Activated CD8-positive, alpha-beta memory T cell treated with anti-CD3 and anti-CD28 coated beads, Interleukin-2, amount 10 ng/mL, durations not matched to agents 7 days and 5 days (primary cell): ENCODE data around the gene WDFY2. TPM values are rescaled to one million over a fixed set of nuclear protein-coding genes. Genes with fewer than 3 reads are reported as not detected.
"Not testable (repeated sequence)": the region's sequence is repeated elsewhere in the genome, so short reads cannot be mapped to it uniquely, and the experiment has no call there.

Experiments used
- ATAC-seq: fragments of 150-1000 bp; cut with Tn5 transposase; one replicate; pipeline ENCODE4 v1.10.0; 2021; ENCODE audit warnings: moderate library complexity
- CTCF ChIA-PET: fragments of 350-600 bp; sonication (Branson Sonifier 250); formaldehyde crosslinking; loops from one replicate; lab custom pipeline; 2021; ENCODE audit warnings: antibody characterized with exemption; lab: Charles Lee
- DNase-seq: peaks from one replicate; pipeline ENCODE4 v3.0.0-alpha.2; 2020
- H3K27ac Mint-ChIP-seq: one replicate; pipeline ENCODE4 v1.8.0; 2021; ENCODE audit warnings: mild to moderate bottlenecking, mixed read lengths
- H3K27me3 Mint-ChIP-seq: one replicate; pipeline ENCODE4 v1.8.0; 2021; ENCODE audit warnings: mixed read lengths
- H3K36me3 Mint-ChIP-seq: one replicate; pipeline ENCODE4 v1.8.0; 2021; ENCODE audit warnings: mild to moderate bottlenecking, mixed read lengths
- H3K4me1 Mint-ChIP-seq: one replicate; pipeline ENCODE4 v1.8.0; 2021; ENCODE audit warnings: mixed read lengths
- H3K4me3 Mint-ChIP-seq: one replicate; pipeline ENCODE4 v1.8.0; 2021; ENCODE audit warnings: mild to moderate bottlenecking, moderate library complexity, mixed read lengths
- H3K9me3 Mint-ChIP-seq: one replicate; pipeline ENCODE4 v1.8.0; 2022; ENCODE audit warnings: low read depth, mixed read lengths
- total RNA-seq, 2 experiments: library from RNA; stranded (reverse); gene quantifications; one replicate each; pipeline ENCODE4 v1.2.3, GENCODE V29; 2021

Gene WDFY2
- 10 to 100 TPM in 1 of 2 experiments, 1 to 10 TPM in 1; 9.1 to 11.9 TPM for total RNA-seq

- peaks cover 3% of the 10 kb centered on the region for H3K36me3 Mint-ChIP-seq
- peak; percentile 100 for DNase-seq
These were observed at the start of gene WDFY2 for GRCh38 chr13:51583875-51584730. WDFY2 (plus strand) TSS chr13:51584462; CDS start chr13:51584688, 226 bp downstream.

DNA sequence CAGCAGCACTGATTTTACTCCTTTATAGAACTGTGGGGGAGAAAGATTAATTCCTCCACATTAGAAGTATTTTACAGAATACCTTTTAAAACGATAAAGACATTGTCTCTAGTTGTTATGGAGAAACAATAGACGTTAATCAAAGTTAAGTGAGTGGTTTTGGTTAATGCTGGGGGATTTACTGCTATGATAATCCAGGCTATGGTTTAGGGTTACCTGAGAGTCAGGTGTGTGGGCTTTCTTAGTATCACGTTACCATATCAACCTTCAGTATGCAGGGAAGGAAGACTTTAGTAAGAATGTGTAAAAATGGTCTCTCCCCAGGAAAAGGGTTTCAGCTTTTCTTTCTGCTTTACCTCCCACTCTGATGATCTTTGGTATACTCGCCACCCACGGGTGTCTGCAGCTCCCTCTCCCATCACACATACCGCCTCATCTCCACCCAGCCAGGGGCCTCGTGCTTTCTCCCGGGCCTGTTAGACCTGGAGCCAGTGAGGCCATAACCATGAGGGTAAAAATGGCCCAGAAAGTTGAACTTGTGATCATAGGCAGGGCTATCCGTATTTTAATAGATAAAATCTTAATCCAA is 45.6 kb upstream of the WDFY2 start:
- Mint-ChIP-seq H3K9me3 (no peaks in the 10 kb centered on the region), H3K4me1 (peaks cover 16% of the 10 kb centered on the region), H3K4me3 (no peak overlapping the region), H3K36me3 (no peaks in the 10 kb centered on the region), H3K27ac (no peak overlapping the region), H3K27me3 (peaks cover 13% of the 10 kb centered on the region)
- ATAC-seq (no peak), DNase-seq (no peak)
- CTCF ChIA-PET, result no interaction called here

More at GRCh38 chr13:51583875-51584730, at the start of gene WDFY2:
- CTCF ChIA-PET, result interaction anchor here (0.9 to 1.1 kb wide), 2 partner anchors 149 to 214 kb away, joined by 3 read pairs; no protein-coding TSS in a partner anchor
- Mint-ChIP-seq H3K4me1 (peaks cover 18% of the 10 kb centered on the region), H3K27me3 (no peaks in the 10 kb centered on the region), H3K4me3 (peak within 1 kb of the TSS; percentile 90), H3K27ac (peak within 1 kb of the TSS; percentile 95), H3K9me3 (no peaks in the 10 kb centered on the region)
- peak; percentile 88 for ATAC-seq

GRCh38 chr13:51539887-51540286 is 44.4 kb upstream of the WDFY2 start:
- Mint-ChIP-seq H3K36me3 (no peaks in the 10 kb centered on the region), H3K9me3 (no peaks in the 10 kb centered on the region), H3K27me3 (peaks cover 13% of the 10 kb centered on the region), H3K4me3 (no peak overlapping the region), H3K4me1 (peaks cover 6% of the 10 kb centered on the region), H3K27ac (no peak overlapping the region)
- ATAC-seq (no peak), DNase-seq (no peak)
- CTCF ChIA-PET, result interaction anchor here (1.1 to 1.3 kb wide), 2 partner anchors 12 to 75 kb away, joined by 3 to 4 read pairs; no protein-coding TSS in a partner anchor

DNA sequence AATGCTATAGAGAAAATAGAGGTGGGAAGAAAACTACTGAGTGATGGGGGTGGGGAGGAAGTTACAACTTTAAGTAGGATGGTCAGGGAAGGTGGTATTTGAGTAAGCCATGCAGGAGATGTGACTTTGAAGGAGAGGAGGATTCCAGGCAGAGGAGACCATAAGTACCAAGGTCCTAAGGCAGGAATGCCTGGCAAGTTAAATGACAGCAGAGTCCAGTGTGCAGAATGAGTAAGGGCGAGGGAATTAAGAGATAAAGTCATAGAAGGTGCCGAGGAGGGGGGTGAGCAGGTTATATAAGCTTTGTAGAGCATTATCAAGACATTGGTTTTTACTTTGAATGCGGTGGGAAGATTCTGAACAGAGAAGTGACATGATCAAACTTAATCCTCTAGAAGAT is 43.2 kb upstream of the WDFY2 start:
- no peaks in the 10 kb centered on the region for H3K9me3 Mint-ChIP-seq
- no peaks in the 10 kb centered on the region for H3K36me3 Mint-ChIP-seq
- ATAC-seq (no peak), DNase-seq (no peak)
- no peak overlapping the region for H3K4me3 Mint-ChIP-seq
- CTCF ChIA-PET, result interaction anchor here (1.3 kb wide), 1 partner anchor 76 kb away, joined by 3 read pairs; no protein-coding TSS in a partner anchor
- H3K4me1 Mint-ChIP-seq, result peaks cover 4% of the 10 kb centered on the region
- H3K27me3 Mint-ChIP-seq, result peaks cover 13% of the 10 kb centered on the region
- no peak overlapping the region for H3K27ac Mint-ChIP-seq

DNA sequence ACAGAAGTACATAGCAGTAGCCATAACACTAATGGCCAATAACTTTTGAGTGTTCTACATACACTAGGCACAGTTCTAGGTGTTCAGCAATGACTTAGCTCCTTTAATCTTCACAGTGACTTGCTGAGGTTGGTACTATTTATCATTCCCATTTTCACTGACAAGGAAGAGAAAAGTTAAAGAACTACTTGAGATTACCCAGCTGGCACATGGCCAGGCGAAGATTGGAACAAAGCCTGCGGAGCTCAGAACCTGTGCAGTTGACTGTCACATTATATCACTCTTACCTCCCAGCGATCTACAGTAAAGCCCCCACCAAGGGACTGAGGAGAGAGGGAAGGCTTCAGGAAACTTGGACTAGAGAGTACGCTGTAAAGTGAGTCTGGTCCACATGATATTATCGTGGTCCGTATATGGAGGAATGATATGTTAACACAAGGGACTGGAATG is 42.4 kb upstream of the WDFY2 start:
- Mint-ChIP-seq H3K27ac (no peak overlapping the region), H3K27me3 (peaks cover 13% of the 10 kb centered on the region), H3K4me3 (no peak overlapping the region), H3K36me3 (no peaks in the 10 kb centered on the region), H3K9me3 (no peaks in the 10 kb centered on the region), H3K4me1 (peaks cover 4% of the 10 kb centered on the region)
- CTCF ChIA-PET, result no interaction called here
- no peak for DNase-seq
- no peak for ATAC-seq

DNA sequence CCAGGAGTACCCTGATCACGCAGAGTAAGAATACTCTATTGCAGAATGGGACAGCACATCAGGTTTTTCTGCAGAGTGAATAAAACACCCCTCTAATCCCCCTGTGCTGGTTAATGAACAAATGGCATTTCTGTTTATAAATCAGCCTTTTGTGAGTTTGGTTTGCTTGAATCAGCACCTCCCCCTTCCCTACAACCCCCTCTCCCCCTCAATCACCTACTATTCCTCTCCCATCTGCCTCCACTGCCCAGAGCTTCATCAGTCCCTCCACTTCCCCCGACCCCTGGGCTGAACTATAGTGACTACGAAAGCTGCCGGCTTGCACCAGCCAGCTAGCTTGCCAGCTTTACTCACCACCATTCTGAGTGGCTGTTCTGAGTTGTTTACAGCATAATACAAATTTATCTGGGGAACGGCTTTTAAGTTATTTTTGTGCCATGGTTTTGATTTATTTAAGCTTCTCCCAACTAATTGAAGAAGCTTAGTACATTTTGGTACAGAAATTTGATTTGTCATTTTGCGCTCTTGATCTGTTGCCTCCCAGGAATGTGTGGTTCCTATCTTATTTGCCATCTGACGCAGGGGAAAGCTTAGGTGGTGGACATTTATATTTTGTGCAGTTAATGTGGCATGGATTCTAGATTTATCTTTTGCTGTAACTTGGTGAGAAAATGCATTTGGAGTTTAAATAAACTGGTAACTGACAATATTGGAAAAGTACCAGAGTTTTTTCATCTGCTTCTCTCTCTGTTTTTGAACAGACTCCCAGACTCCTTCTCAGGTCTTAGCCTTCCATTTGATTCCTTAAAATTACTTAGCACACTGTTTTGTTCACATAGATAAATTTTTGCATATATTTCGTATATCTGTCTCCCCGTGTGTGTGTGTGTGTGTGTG is 41.7 kb upstream of the WDFY2 start:
- no peak overlapping the region for H3K4me3 Mint-ChIP-seq

GRCh38 chr13:51545446-51545845 is 38.8 kb upstream of the WDFY2 start:
- DNase-seq, ATAC-seq, H3K4me1 Mint-ChIP-seq, H3K36me3 Mint-ChIP-seq, CTCF ChIA-PET, H3K4me3 Mint-ChIP-seq, H3K9me3 Mint-ChIP-seq, H3K27ac Mint-ChIP-seq: not testable (repeated sequence)
- H3K27me3 Mint-ChIP-seq, result peaks cover 13% of the 10 kb centered on the region

More for the DNA sequence above, 41.7 kb upstream of the WDFY2 start:
- Mint-ChIP-seq H3K36me3 (no peaks in the 10 kb centered on the region), H3K9me3 (no peaks in the 10 kb centered on the region), H3K27me3 (peaks cover 13% of the 10 kb centered on the region), H3K4me1 (peaks cover 4% of the 10 kb centered on the region), H3K27ac (no peak overlapping the region)
- ATAC-seq (no peak), DNase-seq (no peak)
- CTCF ChIA-PET, result no interaction called here

- ATAC-seq, result no peak
- Mint-ChIP-seq H3K36me3 (peaks cover 1% of the 10 kb centered on the region), H3K27ac (no peak overlapping the region), H3K4me1 (peaks cover 3% of the 10 kb centered on the region), H3K9me3 (no peaks in the 10 kb centered on the region), H3K4me3 (no peak overlapping the region), H3K27me3 (peaks cover 11% of the 10 kb centered on the region)
- no peak for DNase-seq
- CTCF ChIA-PET, result interaction anchor here (0.7 kb wide), 2 partner anchors 15 to 38 kb away, joined by 3 to 4 read pairs; no protein-coding TSS in a partner anchor
These were observed 36.7 kb upstream of the WDFY2 start for GRCh38 chr13:51547425-51548176.

DNA sequence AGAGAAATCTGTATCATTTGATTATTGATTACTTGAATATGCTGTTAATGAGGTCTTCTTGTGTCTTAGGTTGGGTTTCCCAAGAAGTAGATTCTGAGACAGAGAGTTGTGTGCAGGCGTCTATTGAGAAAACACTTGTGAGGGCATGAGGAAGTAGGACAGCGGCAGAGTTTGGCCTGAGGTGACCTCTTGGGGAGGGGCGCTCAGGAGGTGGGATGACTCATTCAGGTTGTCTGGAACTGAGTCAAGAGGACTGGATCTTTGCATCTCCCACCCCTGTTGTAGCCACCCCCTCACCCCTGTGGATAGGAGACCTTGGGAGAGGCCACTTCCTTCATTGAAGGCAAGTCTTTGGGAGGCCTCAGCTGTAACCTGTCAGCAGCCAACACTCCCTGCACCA is 35.2 kb upstream of the WDFY2 start:
- ATAC-seq, result no peak
- no peak for DNase-seq

DNA sequence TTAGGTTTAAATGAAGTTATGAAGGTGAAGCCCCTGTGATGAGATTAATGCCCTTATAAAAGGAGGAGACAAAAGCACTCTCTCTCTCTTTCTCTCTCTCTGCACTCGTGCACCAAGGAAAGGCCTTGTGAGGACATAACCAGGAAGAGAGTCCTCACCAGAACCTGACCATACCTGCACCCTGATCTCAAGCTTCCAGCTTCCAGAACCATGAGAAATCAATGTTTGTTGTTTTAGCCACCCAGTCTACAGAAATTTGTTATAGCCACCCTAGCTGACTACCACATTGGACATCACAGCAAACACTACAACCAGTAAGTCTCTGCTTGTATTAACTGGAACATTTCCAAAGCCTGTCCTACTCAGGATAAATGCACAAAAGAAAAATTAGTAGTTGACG is 34.7 kb upstream of the WDFY2 start:
- ATAC-seq, result no peak
- H3K27ac Mint-ChIP-seq, result no peak overlapping the region
- no peak for DNase-seq
- peaks cover 8% of the 10 kb centered on the region for H3K27me3 Mint-ChIP-seq
- CTCF ChIA-PET, result no interaction called here
- H3K4me3 Mint-ChIP-seq, result no peak overlapping the region
- peaks cover 3% of the 10 kb centered on the region for H3K4me1 Mint-ChIP-seq
- peaks cover 1% of the 10 kb centered on the region for H3K36me3 Mint-ChIP-seq
- no peaks in the 10 kb centered on the region for H3K9me3 Mint-ChIP-seq

More for the DNA sequence above, 35.2 kb upstream of the WDFY2 start:
- peaks cover 8% of the 10 kb centered on the region for H3K27me3 Mint-ChIP-seq
- H3K9me3 Mint-ChIP-seq, result no peaks in the 10 kb centered on the region
- no peak overlapping the region for H3K4me3 Mint-ChIP-seq
- peaks cover 1% of the 10 kb centered on the region for H3K36me3 Mint-ChIP-seq
- CTCF ChIA-PET, result no interaction called here
- H3K4me1 Mint-ChIP-seq, result peaks cover 3% of the 10 kb centered on the region
- no peak overlapping the region for H3K27ac Mint-ChIP-seq

DNA sequence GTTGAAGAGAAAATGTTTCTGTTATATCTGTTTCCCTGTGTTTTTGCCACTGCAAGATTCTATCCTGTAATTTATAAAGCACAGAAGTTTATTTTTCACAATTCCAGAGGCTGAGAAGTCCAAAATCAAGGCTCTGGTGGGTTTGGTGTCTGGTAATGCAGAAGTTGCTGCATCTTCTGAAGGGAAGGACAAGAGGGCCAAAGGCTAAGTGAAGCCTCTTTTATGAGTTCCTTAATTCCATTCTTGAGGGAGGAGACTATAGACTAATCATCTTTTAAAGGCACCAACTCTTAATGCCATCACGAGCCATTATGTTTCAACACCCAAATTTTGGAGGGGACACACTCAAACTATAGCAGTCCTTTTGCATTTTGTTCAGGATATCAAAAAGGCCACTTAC is 34.1 kb upstream of the WDFY2 start:
- H3K9me3 Mint-ChIP-seq, result no peaks in the 10 kb centered on the region
- peaks cover 3% of the 10 kb centered on the region for H3K4me1 Mint-ChIP-seq
- H3K4me3 Mint-ChIP-seq, result no peak overlapping the region
- peaks cover 1% of the 10 kb centered on the region for H3K36me3 Mint-ChIP-seq
- peaks cover 8% of the 10 kb centered on the region for H3K27me3 Mint-ChIP-seq
- CTCF ChIA-PET, result no interaction called here
- no peak overlapping the region for H3K27ac Mint-ChIP-seq
- no peak for DNase-seq
- ATAC-seq, result no peak

DNA sequence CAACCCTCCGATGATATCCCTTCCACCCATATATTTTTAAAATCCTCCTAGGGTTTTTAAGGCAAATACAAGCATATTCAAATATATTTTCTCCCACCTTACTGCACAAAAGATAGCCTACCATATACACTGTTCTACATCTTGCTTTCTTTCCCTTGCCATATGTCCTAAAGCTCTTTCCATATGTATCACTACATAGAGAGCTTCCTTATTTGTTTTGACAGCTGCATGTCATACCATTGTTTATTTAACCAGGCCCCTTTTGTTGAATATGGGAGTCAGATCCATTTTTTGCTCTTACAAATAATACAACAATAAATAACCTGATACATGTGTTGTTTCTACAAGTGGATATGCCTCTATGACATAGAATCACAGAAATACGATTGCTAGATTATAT is 32.8 kb upstream of the WDFY2 start:
- Mint-ChIP-seq H3K27me3 (peaks cover 9% of the 10 kb centered on the region), H3K36me3 (peaks cover 1% of the 10 kb centered on the region), H3K9me3 (no peaks in the 10 kb centered on the region), H3K4me1 (peaks cover 3% of the 10 kb centered on the region), H3K27ac (no peak overlapping the region), H3K4me3 (no peak overlapping the region)
- CTCF ChIA-PET, result no interaction called here
- DNase-seq (no peak), ATAC-seq (no peak)
